Measurements from ENCODE around the gene PHACTR3.

- TF ChIP-seq POLR2A (IDR thresholded peaks at IDR 0.05), result no peak
- TF ChIP-seq, protein P1, sequence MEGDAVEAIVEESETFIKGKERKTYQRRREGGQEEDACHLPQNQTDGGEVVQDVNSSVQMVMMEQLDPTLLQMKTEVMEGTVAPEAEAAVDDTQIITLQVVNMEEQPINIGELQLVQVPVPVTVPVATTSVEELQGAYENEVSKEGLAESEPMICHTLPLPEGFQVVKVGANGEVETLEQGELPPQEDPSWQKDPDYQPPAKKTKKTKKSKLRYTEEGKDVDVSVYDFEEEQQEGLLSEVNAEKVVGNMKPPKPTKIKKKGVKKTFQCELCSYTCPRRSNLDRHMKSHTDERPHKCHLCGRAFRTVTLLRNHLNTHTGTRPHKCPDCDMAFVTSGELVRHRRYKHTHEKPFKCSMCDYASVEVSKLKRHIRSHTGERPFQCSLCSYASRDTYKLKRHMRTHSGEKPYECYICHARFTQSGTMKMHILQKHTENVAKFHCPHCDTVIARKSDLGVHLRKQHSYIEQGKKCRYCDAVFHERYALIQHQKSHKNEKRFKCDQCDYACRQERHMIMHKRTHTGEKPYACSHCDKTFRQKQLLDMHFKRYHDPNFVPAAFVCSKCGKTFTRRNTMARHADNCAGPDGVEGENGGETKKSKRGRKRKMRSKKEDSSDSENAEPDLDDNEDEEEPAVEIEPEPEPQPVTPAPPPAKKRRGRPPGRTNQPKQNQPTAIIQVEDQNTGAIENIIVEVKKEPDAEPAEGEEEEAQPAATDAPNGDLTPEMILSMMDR (IDR thresholded peaks at IDR 0.05 in 8 of 11, conservative IDR thresholded peaks at IDR 0.05 in 3 of 11), result no peak
Measured at GRCh38 chr20:59584278-59584925, 19.9 kb upstream of the PHACTR3 start.

All from spleen (tissue), 7 donors.